Activated T-cell treated with anti-CD3 and anti-CD28 coated beads, Interleukin-2, amount 50 U/mL, for 4 hours (primary cell): Measurements from ENCODE around the gene CASKIN2. TPM values are rescaled to one million over a fixed set of nuclear protein-coding genes. Genes with fewer than 3 reads are reported as not detected.
A peak's percentile ranks its signal among the peaks of the same experiment; 100 is the strongest.
"Not testable (repeated sequence)": the region's sequence is repeated elsewhere in the genome, so short reads cannot be mapped to it uniquely, and the experiment has no call there.

Source experiments
- ATAC-seq, 2 donors: fragments of 200-7000 bp; cut with Tn5 transposase; one replicate each; pipeline ENCODE4 v1.10.0; 2021
- DNase-seq: peaks from one replicate; pipeline ENCODE4 v3.0.0-alpha.2; 2020
- H3K27me3 Mint-ChIP-seq: one replicate; pipeline ENCODE4 v1.8.0; 2021; ENCODE audit warnings: low read depth, mixed read lengths
- H3K36me3 Mint-ChIP-seq: one replicate; pipeline ENCODE4 v1.8.0; 2022; ENCODE audit warnings: mixed read lengths; ENCODE audit not compliant: insufficient read depth
- H3K4me1 Mint-ChIP-seq: one replicate; pipeline ENCODE4 v1.8.0; 2021; ENCODE audit warnings: low read depth, mixed read lengths
- H3K4me3 Mint-ChIP-seq: one replicate; pipeline ENCODE4 v1.8.0; 2021; ENCODE audit warnings: mild to moderate bottlenecking, moderate library complexity, mixed read lengths
- H3K9me3 Mint-ChIP-seq: one replicate; pipeline ENCODE4 v1.8.0; 2021; ENCODE audit warnings: mixed read lengths
- total RNA-seq, 3 donors: library from RNA; stranded (reverse); gene quantifications; one replicate each; pipeline ENCODE4 v1.2.1, GENCODE V29; 2021

The CASKIN2 gene
- total RNA-seq, 3 donors from 2014 or later, result 4.3 to 6.0 (median 5.9) TPM

DNA sequence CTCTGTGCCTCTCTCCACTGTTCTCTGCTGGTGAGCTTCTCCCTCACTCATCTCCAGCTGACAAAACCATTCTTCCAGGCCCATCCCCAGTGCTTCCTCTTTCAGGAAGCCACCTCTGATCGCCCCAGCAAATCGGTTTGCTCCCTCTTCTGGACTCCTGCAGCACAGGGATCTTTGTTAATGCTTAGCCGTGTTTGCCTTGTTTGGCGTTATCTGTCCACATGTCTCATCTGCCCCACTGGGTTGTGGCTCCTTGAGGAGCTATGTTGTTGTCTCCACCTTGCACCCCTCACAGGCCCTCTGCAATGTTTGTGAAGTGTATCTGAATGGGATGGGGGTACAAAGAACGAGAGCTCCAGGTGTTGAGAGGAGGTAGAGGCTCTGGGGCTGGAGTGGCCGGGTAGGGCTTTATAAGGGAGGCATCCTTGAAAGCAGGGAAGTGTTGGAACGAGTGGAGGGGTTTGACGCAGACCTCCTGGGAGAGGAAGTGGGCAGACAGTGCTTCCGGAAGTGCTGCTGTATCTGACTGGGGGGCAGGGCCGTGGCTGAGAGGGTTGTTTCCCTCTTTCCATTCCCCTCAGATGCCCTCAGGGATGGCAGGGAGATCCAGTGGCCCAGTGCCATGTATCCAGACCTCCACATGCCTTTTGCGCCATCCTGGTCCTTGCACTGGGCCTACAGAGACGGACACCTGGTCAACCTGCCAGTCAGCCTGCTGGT is 27.8 kb downstream of the CASKIN2 start:
- peak; percentile 82 to 83 for ATAC-seq

DNA sequence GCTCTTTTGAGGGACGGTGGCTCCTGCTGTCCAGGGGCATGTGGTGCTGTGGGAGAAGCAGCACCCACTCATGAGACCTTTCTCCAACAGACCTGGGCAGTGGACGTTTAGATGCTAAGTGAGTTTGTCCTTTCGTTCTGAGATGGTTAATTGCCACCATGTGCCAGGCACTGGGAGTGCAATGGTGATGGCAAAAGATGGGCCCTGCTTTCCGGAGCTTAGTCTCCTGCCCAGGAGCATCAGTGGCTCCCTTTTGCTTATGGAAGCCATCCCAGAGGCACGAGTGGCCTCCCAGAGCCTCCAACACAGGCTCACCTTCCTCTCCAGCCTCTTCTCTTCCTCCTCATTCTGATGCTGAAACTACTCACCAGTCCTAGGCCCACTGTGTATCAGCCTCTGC is 28.4 kb downstream of the CASKIN2 start:
- peak overlapping the region; percentile 54 for H3K4me3 Mint-ChIP-seq
- H3K27me3 Mint-ChIP-seq, result no peaks in the 10 kb centered on the region
- peak in 1 of 2 donors; percentile 52 for ATAC-seq
- H3K4me1 Mint-ChIP-seq, result peaks cover 27% of the 10 kb centered on the region
- H3K36me3 Mint-ChIP-seq, result peaks cover 11% of the 10 kb centered on the region
- no peak for DNase-seq
- no peaks in the 10 kb centered on the region for H3K9me3 Mint-ChIP-seq

More for the DNA sequence above, 27.8 kb downstream of the CASKIN2 start:
- Mint-ChIP-seq H3K4me1 (peaks cover 27% of the 10 kb centered on the region), H3K4me3 (peak overlapping the region; percentile 54), H3K27me3 (no peaks in the 10 kb centered on the region), H3K36me3 (peaks cover 11% of the 10 kb centered on the region), H3K9me3 (no peaks in the 10 kb centered on the region)
- DNase-seq, result peak; percentile 19

DNA sequence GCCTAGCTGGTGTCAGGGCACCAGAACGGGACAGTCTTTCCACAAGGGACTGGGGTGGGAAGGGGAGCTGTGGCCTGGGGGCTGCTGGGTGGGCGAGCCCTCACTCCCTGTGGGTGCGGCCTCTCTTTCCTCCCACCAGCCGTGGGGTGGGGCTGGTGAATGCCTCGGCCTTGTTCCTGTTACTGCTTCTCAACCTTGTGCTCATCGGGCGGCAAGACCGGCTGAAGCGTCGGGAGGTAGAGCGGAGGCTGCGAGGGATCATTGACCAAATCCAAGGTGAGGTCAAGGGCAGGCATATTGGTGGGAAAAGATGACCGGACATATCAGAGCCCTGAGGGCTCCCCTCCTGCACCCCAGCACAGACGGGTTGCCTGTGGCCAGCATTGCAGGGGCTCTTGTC is 29.2 kb downstream of the CASKIN2 start:
- no peaks in the 10 kb centered on the region for H3K27me3 Mint-ChIP-seq
- no peak for DNase-seq
- peaks cover 27% of the 10 kb centered on the region for H3K4me1 Mint-ChIP-seq
- H3K9me3 Mint-ChIP-seq, result no peaks in the 10 kb centered on the region
- H3K4me3 Mint-ChIP-seq, result no peak overlapping the region
- ATAC-seq, result no peak
- H3K36me3 Mint-ChIP-seq, result peaks cover 8% of the 10 kb centered on the region

DNA sequence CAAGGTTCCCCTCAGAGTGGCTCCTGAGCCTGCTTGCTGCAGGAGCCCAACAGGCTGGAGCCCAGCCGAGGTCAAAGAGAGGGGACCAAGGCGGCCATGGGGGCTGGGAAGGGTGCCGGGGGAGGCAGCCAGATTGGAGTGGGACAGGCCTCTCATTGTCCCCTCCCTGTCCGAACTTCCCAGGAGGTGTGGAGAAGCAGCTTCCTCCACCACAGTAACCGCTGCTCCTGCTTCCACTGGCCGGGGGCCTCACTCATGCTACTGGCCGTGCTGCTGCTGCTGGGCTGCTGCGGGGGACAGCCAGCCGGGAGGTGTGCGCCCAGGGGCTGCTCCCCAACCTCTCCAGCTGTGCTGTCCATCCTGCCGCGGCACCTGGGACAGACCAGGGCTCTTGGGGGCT is 29.6 kb downstream of the CASKIN2 start:
- no peak for ATAC-seq
- no peak for DNase-seq
- H3K36me3 Mint-ChIP-seq, result peaks cover 8% of the 10 kb centered on the region
- H3K4me3 Mint-ChIP-seq, result no peak overlapping the region
- H3K9me3 Mint-ChIP-seq, result no peaks in the 10 kb centered on the region
- no peaks in the 10 kb centered on the region for H3K27me3 Mint-ChIP-seq
- peaks cover 27% of the 10 kb centered on the region for H3K4me1 Mint-ChIP-seq

DNA sequence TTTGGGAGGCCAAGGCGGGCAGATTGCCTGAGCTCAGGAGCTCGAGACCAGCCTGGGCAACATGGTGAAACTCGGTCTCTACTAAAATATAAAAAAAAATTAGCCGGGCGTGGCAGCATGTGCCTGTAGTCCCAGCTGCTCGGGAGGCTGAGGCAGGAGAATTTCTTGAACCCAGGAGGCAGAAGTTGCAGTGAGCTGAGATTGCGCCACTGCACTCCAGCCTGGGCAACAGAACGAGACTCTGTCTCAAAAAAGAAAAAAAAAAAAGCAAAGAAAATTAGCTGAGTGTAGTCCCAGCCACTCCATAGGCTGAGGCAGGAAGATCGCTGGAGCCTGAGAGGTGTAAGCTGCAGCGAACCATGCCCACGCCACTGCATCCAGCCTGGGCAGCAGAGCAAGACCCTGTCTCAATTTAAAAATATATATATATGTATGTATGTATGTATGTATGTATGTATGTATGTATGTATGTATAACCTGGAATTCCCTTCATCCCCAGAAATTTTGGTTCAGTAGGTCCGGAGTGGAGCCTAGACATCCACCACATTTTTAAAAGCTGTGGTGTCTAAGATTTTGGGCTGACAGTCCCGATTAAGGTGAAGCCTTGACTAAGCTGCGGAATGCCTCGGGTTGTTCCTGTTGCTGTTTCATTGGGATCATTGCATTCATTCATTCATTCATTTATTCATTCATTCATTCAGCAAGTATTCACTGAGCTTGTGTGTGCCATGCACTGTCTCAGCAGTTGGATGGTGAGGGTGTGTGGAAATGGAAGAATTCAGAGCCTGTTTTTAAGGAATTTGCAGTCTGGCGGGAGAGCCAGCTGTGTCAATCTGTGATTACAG is 33.0 kb downstream of the CASKIN2 start:
- DNase-seq (no peak), ATAC-seq (no peak)
- Mint-ChIP-seq H3K27me3 (no peaks in the 10 kb centered on the region), H3K4me1 (peaks cover 13% of the 10 kb centered on the region), H3K4me3 (no peak overlapping the region), H3K36me3 (peaks cover 9% of the 10 kb centered on the region), H3K9me3 (no peaks in the 10 kb centered on the region)

DNA sequence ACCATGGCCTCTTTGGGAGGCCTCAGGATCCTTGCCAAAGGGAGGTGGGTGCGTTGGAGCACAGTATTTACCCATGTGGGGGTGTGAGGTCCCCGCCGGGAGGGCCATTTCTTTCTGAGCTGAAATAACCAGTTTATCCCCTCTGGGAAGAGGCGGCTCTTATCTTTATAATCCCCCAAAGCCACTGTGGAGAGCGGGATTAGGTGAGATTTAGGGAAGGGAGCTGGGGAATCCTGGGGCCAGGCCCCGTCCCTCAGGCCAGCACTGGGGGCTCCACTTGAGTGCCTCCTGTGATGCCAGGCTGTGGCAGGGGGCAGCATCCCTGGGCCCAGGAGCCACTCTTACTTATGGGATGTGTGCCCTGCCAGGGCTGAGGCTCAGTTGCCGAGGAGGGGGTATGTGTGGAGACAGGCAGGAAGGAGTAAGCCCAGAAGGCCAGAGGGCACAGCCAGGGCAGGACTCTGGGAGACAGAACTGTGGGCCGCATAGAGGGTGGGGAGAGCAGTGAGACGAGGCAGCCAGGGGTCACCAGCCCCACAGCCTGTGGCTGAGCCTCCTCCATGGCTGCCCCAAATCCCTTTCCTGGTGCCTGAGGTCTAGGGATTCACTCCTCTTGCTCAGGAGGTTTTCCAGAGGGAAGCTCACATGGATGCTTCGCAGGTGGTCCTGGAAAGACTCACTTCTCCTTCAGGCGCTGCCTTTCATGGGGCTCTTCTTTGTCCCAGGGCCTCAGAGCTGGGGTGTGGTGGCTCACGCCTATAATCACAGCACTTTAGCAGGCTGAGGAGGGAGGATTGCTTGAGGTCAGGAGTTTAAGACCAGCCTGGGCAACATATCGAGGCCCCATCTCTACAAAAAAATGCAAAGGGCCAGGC is 33.9 kb downstream of the CASKIN2 start:
- H3K9me3 Mint-ChIP-seq, result no peaks in the 10 kb centered on the region
- no peak overlapping the region for H3K4me3 Mint-ChIP-seq
- H3K4me1 Mint-ChIP-seq, result peaks cover 5% of the 10 kb centered on the region
- H3K36me3 Mint-ChIP-seq, result peaks cover 9% of the 10 kb centered on the region
- ATAC-seq, result no peak
- no peak for DNase-seq
- H3K27me3 Mint-ChIP-seq, result no peaks in the 10 kb centered on the region

DNA sequence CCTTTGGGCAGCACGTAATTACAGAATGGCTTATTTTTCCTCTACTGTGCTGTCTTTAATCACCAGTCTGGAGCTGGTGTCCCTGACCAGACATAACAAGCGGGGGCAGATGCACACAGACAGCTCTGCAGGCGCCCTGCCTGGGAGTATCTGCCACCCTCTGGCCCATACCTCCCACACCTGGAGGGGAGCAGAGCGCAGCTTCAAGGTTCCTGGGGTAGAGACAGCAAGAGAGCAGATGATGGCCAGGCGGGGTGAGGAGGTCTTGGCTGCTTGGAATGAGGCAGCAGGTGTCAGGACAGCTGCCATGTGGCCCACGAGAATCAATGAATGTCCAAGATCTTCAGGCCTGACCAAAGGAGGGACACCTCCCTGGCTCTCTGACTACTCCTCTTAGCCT is 35.1 kb downstream of the CASKIN2 start:
- DNase-seq, result no peak
- H3K36me3 Mint-ChIP-seq, result peaks cover 7% of the 10 kb centered on the region

DNA sequence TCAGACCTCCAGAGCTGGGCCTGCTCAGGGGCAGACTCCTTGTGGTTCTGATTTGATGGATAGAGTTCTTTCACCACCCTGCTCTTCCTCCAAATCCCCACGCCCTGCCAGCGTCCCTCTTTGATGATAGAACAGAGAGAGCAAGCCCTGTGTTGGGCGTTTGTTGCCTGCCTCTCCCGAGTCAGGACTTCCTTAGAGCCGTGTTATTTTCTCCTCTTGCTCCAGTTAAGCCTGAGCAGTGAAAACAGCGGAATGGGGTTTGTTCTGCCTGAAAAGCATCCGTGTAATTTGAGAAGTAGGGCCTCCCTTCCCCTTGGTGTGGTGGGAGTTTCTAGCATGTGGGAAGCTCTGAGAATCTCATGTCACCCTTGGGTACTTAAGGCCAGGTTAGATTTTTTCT is 36.8 kb downstream of the CASKIN2 start:
- Mint-ChIP-seq H3K36me3 (peaks cover 4% of the 10 kb centered on the region), H3K27me3 (no peaks in the 10 kb centered on the region), H3K4me3 (no peak overlapping the region), H3K9me3 (no peaks in the 10 kb centered on the region), H3K4me1 (no peaks in the 10 kb centered on the region)
- no peak for DNase-seq
- no peak for ATAC-seq

More for the DNA sequence above, 35.1 kb downstream of the CASKIN2 start:
- Mint-ChIP-seq H3K4me1 (peaks cover 1% of the 10 kb centered on the region), H3K4me3 (no peak overlapping the region), H3K9me3 (no peaks in the 10 kb centered on the region), H3K27me3 (no peaks in the 10 kb centered on the region)
- no peak for ATAC-seq

DNA sequence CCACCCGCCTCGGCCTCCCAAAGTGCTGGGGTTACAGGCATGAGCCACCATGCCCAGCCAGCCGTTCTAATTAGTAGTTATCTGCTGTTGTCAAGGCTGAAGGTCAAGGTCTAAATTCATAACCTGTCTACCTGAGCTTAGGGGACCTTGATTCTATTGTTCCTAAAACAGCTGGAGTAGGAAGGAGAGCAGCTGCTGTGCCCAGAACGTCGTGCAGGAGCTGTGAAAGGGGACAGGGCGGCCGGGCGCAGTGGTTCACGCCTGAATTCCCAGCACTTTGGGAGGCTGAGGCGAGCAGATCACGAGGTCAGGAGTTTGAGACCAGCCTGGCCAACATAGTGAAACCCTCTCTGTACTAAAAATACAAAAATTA is 37.9 kb downstream of the CASKIN2 start:
- not testable (repeated sequence) for H3K27me3 Mint-ChIP-seq, ATAC-seq, H3K9me3 Mint-ChIP-seq, DNase-seq, H3K4me3 Mint-ChIP-seq, H3K4me1 Mint-ChIP-seq
- H3K36me3 Mint-ChIP-seq, result peaks cover 11% of the 10 kb centered on the region

DNA sequence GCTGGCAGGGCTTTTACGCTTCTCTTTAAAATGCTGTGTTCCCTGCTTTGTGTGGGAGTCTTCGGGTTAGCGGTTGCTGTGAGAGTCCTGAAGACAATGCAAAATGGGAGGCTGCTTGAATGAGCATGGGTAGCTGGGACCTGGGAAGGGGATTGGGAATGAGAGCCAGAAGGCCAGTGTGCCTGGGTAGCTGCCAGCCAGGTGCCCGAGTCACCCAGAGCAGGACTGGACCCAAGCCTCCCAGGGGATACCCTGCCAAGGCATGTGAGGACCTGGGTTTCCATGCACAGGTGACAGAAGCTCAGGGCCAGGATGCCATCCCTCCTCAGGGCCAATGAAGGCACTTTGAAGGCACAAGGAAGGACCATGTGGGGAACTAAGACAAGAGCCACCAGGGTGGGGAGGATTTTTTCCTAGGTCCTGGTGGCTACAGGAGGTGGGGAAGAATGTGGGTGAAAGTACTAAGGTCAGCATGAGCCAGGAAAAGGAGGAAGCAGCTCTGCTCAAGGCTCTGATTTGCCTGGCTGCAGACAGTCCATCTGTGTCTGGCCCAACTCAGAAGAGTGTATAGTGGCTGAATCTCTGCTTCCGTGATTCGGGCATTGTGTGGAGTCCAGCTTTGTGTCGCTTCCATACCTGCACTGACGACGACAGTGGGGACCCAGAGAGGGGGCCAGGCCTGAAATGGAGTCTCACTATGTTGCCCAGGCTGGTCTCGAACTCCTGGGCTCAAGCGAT is 38.4 kb downstream of the CASKIN2 start:
- Mint-ChIP-seq H3K9me3 (no peaks in the 10 kb centered on the region), H3K4me3 (no peak overlapping the region), H3K36me3 (peaks cover 16% of the 10 kb centered on the region), H3K4me1 (no peaks in the 10 kb centered on the region), H3K27me3 (no peaks in the 10 kb centered on the region)
- DNase-seq (no peak), ATAC-seq (no peak)

DNA sequence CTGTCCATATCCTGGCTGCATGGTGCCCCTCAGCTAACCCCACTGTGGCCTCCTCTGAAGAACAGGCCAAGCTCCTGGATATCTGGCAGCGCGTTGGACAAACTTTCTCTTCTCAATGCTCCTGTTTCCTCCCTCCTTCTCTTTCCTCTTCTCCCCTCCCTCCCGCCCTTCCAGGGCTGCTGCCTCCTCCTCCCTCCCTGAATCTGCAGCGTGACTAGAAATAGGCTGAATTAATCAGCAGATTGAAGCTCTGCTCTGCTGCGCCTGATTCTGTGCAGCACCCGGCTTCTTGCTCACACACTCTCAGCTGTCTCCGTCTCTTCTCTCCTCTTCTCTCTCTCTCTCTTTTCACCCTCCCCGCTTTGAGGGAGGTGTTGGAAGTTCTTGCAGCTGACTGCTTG is 39.1 kb downstream of the CASKIN2 start:
- H3K27me3 Mint-ChIP-seq, result no peaks in the 10 kb centered on the region
- H3K4me3 Mint-ChIP-seq, result no peak overlapping the region
- no peak for DNase-seq
- ATAC-seq, result no peak
- no peaks in the 10 kb centered on the region for H3K4me1 Mint-ChIP-seq
- peaks cover 19% of the 10 kb centered on the region for H3K36me3 Mint-ChIP-seq
- no peaks in the 10 kb centered on the region for H3K9me3 Mint-ChIP-seq

DNA sequence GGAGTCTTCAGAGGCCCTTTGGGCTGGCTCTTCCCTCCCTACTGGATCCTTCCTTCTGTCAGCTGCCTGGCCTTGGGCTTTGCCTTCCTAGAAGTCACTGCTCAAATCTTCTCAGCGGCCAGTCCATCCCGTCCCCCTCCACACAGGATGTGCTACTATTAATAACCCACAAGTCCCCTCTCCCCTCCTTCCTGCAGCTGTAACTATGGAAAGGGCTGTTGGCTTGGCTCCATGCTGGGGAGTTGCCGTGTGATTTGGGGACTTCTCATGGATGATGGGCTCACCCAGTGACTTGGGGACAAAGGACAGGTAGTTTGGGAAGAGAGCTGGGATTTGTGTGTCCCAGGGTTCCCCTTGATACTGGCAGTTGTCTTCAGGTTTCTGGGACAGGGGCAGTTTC is 39.5 kb downstream of the CASKIN2 start:
- no peaks in the 10 kb centered on the region for H3K9me3 Mint-ChIP-seq
- no peak for DNase-seq
- ATAC-seq, result no peak
- peaks cover 19% of the 10 kb centered on the region for H3K36me3 Mint-ChIP-seq
- no peak overlapping the region for H3K4me3 Mint-ChIP-seq
- no peaks in the 10 kb centered on the region for H3K4me1 Mint-ChIP-seq
- H3K27me3 Mint-ChIP-seq, result no peaks in the 10 kb centered on the region

DNA sequence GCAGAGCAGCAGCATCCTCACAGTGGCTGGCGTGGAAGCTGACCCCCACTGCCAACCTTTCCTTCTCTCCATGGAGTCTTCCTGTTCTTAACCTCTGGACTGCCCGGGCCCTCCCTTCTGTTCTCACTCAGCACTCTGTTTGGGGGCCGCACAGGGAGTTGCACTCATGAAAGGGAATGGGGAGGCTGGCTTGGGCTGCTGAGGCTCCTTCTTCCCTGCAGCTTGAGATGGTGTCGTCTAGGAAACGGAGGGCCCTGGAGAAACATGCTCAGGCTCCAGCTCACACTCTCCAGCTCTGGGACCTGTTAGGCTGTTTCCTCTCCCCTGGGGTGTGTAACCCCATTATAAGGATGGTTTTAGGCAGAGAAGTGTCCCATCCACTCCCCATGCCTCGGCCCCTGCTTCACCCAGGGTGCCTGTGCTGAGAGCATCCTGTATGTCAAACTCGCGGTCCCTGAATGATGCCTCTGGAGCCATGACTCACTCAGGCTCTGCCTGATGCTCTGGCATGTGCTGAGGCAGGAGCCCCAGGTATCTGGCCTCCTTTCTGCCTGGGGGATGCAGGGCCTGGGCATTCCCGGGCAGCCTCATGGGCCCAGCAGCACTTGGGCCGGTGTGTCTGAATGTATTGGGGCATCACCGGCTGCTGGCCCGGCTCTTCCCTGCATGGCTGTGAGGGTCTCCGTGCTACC is 40.0 kb downstream of the CASKIN2 start:
- H3K4me1 Mint-ChIP-seq, result no peaks in the 10 kb centered on the region
- H3K4me3 Mint-ChIP-seq, result no peak overlapping the region
- H3K9me3 Mint-ChIP-seq, result no peaks in the 10 kb centered on the region

More for the DNA sequence above, 40.0 kb downstream of the CASKIN2 start:
- peaks cover 19% of the 10 kb centered on the region for H3K36me3 Mint-ChIP-seq
- ATAC-seq (no peak), DNase-seq (no peak)
- H3K27me3 Mint-ChIP-seq, result no peaks in the 10 kb centered on the region
